ENCODE data around the gene CIAO2B.

DNA sequence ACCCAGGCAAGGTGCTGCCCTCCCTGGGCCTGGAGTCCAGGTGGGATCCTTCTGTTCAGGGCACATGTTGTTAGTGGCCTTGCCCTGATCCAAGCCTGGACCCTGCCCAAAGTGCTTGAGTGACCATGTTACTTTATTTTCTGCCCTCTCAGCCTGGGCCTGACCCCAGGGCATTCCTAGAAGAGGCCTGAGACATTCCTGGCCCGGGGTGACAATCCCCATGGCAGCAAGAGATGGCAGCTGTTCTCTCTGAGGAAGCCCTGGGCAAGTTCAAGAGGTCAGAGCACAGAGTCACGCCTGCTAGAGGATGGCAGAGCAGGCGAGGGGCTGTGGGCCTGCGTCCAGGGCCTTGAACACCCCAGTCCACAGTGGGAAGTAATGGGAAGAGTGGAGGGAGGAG is 20.5 kb downstream of the CIAO2B start:
- TF ChIP-seq, protein P1, sequence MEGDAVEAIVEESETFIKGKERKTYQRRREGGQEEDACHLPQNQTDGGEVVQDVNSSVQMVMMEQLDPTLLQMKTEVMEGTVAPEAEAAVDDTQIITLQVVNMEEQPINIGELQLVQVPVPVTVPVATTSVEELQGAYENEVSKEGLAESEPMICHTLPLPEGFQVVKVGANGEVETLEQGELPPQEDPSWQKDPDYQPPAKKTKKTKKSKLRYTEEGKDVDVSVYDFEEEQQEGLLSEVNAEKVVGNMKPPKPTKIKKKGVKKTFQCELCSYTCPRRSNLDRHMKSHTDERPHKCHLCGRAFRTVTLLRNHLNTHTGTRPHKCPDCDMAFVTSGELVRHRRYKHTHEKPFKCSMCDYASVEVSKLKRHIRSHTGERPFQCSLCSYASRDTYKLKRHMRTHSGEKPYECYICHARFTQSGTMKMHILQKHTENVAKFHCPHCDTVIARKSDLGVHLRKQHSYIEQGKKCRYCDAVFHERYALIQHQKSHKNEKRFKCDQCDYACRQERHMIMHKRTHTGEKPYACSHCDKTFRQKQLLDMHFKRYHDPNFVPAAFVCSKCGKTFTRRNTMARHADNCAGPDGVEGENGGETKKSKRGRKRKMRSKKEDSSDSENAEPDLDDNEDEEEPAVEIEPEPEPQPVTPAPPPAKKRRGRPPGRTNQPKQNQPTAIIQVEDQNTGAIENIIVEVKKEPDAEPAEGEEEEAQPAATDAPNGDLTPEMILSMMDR (optimal IDR thresholded peaks at IDR 0.05 in 1 of 3, IDR thresholded peaks at IDR 0.05 in 1 of 3, conservative IDR thresholded peaks at IDR 0.05 in 1 of 3; ENCODE audit: extremely low read depth in 1 of 3, insufficient read depth in 2 of 3, low read length in 3 of 3): no peak
- no peak for TF ChIP-seq EZH2 (IDR thresholded peaks at IDR 0.05; ENCODE audit: low read length)

All from keratinocyte (primary cell).